Brain microvascular endothelial cell (primary cell): ENCODE results near the gene ERC2.

Experiments
- DNase-seq: peaks from one replicate; pipeline ENCODE4 v3.0.0-alpha.2; 2020
- H3K27ac ChIP-seq: fragments of 250-450 bp; sonication (Bioruptor Pico); 2 replicates; pipeline ENCODE4 v1.5.1; 2020; ENCODE audit warnings: mild to moderate bottlenecking, moderate library complexity
- H3K27me3 ChIP-seq: fragments of 250-450 bp; sonication (Bioruptor Pico); replicated peaks from 2 replicates; pipeline ENCODE4 v1.5.1; 2020; ENCODE audit warnings: mild to moderate bottlenecking
- H3K36me3 ChIP-seq: fragments of 250-450 bp; sonication (Bioruptor Pico); replicated peaks from 2 replicates; pipeline ENCODE4 v1.5.1; 2020; ENCODE audit warnings: mild to moderate bottlenecking
- H3K4me3 ChIP-seq: 2 replicates; pipeline ENCODE4 v1.5.1; 2011; ENCODE audit warnings: low read depth, mild to moderate bottlenecking, control low read depth, low read length, moderate library complexity
- in situ Hi-C: cut with HindIII; loops from 2 replicates; pipeline ENCODE4 v1.10.0; 2017; ENCODE audit warnings: low sequenced_read_pairs, low pct_ligation_motif_present
- TF ChIP-seq, protein P1 (sequence below): IDR thresholded peaks from 2 replicates; pipeline ENCODE4 v1.5.1; 2011; ENCODE audit warnings: low read depth, mild to moderate bottlenecking, moderate library complexity, low read length, control low read depth, inconsistent platforms; ENCODE audit errors: missing control alignments

The ERC2 gene

DNA sequence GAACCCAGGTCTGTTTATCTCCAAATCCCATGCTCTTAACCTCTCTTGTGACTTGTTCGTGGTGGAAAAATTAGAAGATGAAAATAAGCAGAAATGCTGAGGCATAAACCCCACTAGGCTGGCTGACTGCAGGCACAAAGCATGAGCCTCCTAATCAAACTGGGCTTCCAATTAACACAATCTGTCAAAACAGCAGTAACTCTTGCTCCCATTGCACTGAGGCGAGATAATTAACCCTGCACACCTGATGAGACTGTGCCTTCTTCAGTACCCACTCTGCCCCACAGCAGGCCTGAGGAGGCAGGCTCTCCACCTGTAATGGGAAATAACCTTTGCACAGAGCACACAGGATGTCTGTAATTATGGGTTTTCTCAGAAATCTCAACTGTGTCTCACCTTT, 696.8 kb downstream of the ERC2 start:
- H3K27ac ChIP-seq: no peak overlapping the region
- TF ChIP-seq, protein P1, sequence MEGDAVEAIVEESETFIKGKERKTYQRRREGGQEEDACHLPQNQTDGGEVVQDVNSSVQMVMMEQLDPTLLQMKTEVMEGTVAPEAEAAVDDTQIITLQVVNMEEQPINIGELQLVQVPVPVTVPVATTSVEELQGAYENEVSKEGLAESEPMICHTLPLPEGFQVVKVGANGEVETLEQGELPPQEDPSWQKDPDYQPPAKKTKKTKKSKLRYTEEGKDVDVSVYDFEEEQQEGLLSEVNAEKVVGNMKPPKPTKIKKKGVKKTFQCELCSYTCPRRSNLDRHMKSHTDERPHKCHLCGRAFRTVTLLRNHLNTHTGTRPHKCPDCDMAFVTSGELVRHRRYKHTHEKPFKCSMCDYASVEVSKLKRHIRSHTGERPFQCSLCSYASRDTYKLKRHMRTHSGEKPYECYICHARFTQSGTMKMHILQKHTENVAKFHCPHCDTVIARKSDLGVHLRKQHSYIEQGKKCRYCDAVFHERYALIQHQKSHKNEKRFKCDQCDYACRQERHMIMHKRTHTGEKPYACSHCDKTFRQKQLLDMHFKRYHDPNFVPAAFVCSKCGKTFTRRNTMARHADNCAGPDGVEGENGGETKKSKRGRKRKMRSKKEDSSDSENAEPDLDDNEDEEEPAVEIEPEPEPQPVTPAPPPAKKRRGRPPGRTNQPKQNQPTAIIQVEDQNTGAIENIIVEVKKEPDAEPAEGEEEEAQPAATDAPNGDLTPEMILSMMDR: no peak
- no peak overlapping the region for H3K4me3 ChIP-seq
- DNase-seq: no peak
- in situ Hi-C loops: no loop called here
- H3K36me3 ChIP-seq: no peaks in the 10 kb centered on the region
- H3K27me3 ChIP-seq: no peaks in the 10 kb centered on the region

DNA sequence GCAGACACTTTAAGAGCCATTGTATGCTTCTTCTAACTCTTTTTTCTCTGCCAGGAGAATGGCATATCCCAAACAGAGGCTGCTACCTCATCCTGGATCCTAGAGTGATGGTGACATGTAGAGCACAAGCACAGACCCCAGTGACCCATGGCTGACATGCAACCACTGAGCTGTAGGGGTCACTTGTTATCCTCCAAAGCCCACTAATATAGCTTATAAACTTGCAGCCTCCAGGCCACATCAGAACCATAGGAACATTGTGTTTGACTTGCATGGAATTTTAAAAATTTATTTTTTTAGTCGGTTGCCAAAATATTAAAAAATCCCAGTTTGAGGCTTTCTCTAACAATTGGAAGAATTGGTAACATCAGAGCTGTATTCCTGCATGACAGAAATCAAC, 698.2 kb downstream of the ERC2 start:
- DNase-seq: no peak

DNA sequence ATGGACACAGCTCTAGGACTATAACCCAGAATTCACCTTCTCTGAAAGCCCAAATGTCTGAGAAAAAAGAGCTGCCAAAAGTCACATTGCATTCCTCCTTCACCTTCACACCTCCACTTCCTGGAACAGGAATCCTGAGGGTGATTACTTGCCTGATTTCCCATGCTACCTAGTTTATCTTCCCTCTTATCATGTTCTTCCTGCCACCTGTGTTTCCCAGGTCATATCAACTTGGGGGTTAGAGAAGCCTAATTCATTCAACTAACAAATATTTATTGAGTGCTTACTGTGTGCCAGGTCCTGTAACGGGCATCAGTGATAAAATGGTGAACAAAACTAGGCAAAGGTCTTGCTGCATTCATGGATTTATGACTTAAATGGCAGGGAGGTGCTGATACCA, 701.5 kb downstream of the ERC2 start:
- H3K27me3 ChIP-seq: no peaks in the 10 kb centered on the region
- H3K36me3 ChIP-seq: no peaks in the 10 kb centered on the region
- H3K4me3 ChIP-seq: no peak overlapping the region
- TF ChIP-seq, protein P1: no peak
- in situ Hi-C loops: no loop called here
- no peak overlapping the region for H3K27ac ChIP-seq
- no peak for DNase-seq

More for the DNA sequence above, 698.2 kb downstream of the ERC2 start:
- Histone ChIP-seq H3K27ac (no peak overlapping the region), H3K27me3 (no peaks in the 10 kb centered on the region), H3K36me3 (no peaks in the 10 kb centered on the region), H3K4me3 (no peak overlapping the region)
- in situ Hi-C loops: no loop called here
- TF ChIP-seq, protein P1: no peak

DNA sequence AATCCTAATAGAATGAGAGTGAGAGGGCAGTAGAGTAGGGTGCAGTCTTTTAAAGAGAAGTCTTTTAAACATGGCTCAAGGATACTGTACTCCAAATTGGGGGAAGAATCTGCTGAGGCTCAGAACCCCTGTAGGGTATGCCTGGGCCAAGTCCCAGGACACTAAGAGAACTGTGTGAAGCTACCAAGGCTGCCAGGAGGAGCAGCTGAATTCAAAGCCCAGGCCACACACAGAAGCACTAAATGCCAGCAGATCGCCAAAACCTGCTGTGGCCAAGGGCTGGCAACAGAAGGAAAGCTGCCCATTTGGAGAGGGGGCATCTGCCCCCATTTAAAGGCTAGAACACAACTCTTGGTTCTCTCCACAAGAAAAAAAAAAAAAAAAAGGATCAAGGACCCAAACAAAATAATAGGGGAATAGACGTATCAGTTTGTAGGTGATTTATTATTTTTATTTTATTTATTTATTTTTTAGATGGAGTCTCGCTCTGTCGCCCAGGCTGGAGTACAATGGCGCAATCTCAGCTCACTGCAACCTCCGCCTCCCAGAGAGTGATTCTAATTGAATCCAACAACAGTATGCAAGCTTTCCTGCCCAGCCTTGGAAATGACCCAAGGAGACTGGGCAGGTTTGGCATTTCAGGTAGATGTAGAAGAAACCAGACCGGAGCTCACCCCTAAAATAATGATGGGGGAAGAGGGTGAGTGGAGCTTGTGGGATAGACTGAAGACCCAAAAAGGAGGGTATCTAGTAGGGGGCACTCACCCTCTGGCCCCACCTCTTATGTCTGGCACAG, 702.2 kb downstream of the ERC2 start:
- DNase-seq: no peak
- no peaks in the 10 kb centered on the region for H3K36me3 ChIP-seq
- no peak overlapping the region for H3K27ac ChIP-seq
- H3K4me3 ChIP-seq: no peak overlapping the region
- no peaks in the 10 kb centered on the region for H3K27me3 ChIP-seq
- in situ Hi-C loops: no loop called here
- TF ChIP-seq, protein P1: no peak

DNA sequence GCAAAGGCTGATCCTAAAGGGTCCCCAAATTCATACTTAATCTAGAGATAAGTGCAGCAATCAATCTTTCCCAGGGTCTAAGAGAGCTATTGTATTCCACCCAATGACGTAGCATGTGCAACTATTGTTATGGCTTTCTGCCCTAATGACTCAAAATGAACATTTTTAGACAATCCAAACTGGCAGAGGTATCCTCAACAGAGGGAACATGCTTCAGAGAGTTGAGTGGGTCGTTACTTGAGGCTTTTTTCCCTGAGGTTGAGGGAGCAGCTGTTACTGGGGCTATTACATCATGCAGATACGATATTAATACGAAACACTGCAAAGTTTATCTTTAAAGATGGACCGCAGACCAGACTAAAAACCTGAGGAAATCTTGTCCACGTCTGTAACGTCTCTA, 702.9 kb downstream of the ERC2 start:
- in situ Hi-C loops: no loop called here
- H3K27me3 ChIP-seq: no peaks in the 10 kb centered on the region

More for the DNA sequence above, 702.9 kb downstream of the ERC2 start:
- Histone ChIP-seq H3K36me3 (no peaks in the 10 kb centered on the region), H3K27ac (no peak overlapping the region), H3K4me3 (no peak overlapping the region)
- TF ChIP-seq, protein P1: no peak
- no peak for DNase-seq
